Endothelial cell of umbilical vein (primary cell): Measurements from ENCODE around the gene DLG1.

Experiments used
- CTCF ChIP-seq, 2 donors: IDR thresholded peaks; 1 replicate in 1 of 2; 2 replicates in 1 of 2; pipeline ENCODE4 v1.5.1; 2011; ENCODE audit warnings: low read length in 2 of 2, mild to moderate bottlenecking in 2 of 2, moderate library complexity in 2 of 2, control low read depth in 1 of 2, inconsistent platforms in 1 of 2, low read depth in 1 of 2; ENCODE audit not compliant: insufficient read depth in 1 of 2; ENCODE audit errors: extremely low read depth in 1 of 2
- EZH2 ChIP-seq: IDR thresholded peaks from 2 replicates; pipeline ENCODE4 v1.6.1; 2012; ENCODE audit warnings: borderline replicate concordance, low read depth, mild to moderate bottlenecking, moderate library complexity, low read length, inconsistent platforms; ENCODE audit not compliant: severe bottlenecking
- FOS ChIP-seq: IDR thresholded peaks from 2 replicates; pipeline ENCODE4 v1.6.1; 2011; ENCODE audit warnings: mild to moderate bottlenecking, low read length, moderate library complexity, borderline replicate concordance; ENCODE audit not compliant: insufficient read depth
- MAX ChIP-seq: IDR thresholded peaks from 2 replicates; pipeline ENCODE4 v1.6.1; 2011; ENCODE audit not compliant: insufficient read depth, insufficient read length
- POLR2A ChIP-seq: IDR thresholded peaks from 2 replicates; pipeline ENCODE4 v1.6.1; 2012; ENCODE audit warnings: low read depth, mild to moderate bottlenecking, control low read depth, low read length
- POLR2AphosphoS5 ChIP-seq: IDR thresholded peaks from 2 replicates; pipeline ENCODE4 v1.6.1; 2012; ENCODE audit warnings: low read depth, mild to moderate bottlenecking, control low read depth, low read length, moderate library complexity; ENCODE audit not compliant: insufficient read depth

GRCh38 chr3:197017003-197017402 is 281.4 kb downstream of the DLG1 start:
- TF ChIP-seq CTCF (IDR thresholded peaks at IDR 0.05; ENCODE audit: extremely low read depth in 1 of 2, insufficient read depth in 1 of 2, low read depth in 1 of 2, low read length in 2 of 2), result no peak
- no peak for TF ChIP-seq POLR2A
- TF ChIP-seq EZH2, result no peak
- no peak for TF ChIP-seq POLR2AphosphoS5
- TF ChIP-seq MAX, result no peak
- TF ChIP-seq FOS, result no peak
